Measurements from ENCODE around the gene AUTS2.
"Not testable (repeated sequence)": the region's sequence is repeated elsewhere in the genome, so short reads cannot be mapped to it uniquely, and the experiment has no call there.

Gene AUTS2

GRCh38 chr7:70794962-70795361 is 1196.7 kb downstream of the AUTS2 start:
- DNase-seq (ENCODE audit: low read depth, low spot score): no peak

- no peak for DNase-seq (ENCODE audit: low read depth, low spot score)
Observed at GRCh38 chr7:70795948-70796347, 1197.7 kb downstream of the AUTS2 start.

- DNase-seq (ENCODE audit: low read depth, low spot score): no peak
Observed at GRCh38 chr7:70797109-70797514, 1198.8 kb downstream of the AUTS2 start.

- no peak for DNase-seq (ENCODE audit: low read depth, low spot score)
Observed at GRCh38 chr7:70799841-70800405, 1201.6 kb downstream of the AUTS2 start.

- DNase-seq (ENCODE audit: low read depth, low spot score): no peak
Observed at GRCh38 chr7:70805360-70805759, 1207.1 kb downstream of the AUTS2 start.

GRCh38 chr7:70807650-70808049 is 1209.4 kb downstream of the AUTS2 start:
- DNase-seq (ENCODE audit: low read depth, low spot score): no peak

- DNase-seq (ENCODE audit: low read depth, low spot score): no peak
Observed at GRCh38 chr7:70808876-70809275, 1210.6 kb downstream of the AUTS2 start.

GRCh38 chr7:70810558-70811139 is 1212.4 kb downstream of the AUTS2 start:
- DNase-seq (ENCODE audit: low read depth, low spot score): no peak

- no peak for DNase-seq (ENCODE audit: low read depth, low spot score)
Observed at GRCh38 chr7:70812511-70812910, 1214.2 kb downstream of the AUTS2 start.

- not testable (repeated sequence) for DNase-seq (ENCODE audit: low read depth, low spot score)
Observed at GRCh38 chr7:70822490-70822889, 1224.2 kb downstream of the AUTS2 start.

GRCh38 chr7:70829221-70830059 is 1231.2 kb downstream of the AUTS2 start:
- peak; percentile 12 for DNase-seq (ENCODE audit: low read depth, low spot score)

GRCh38 chr7:70830060-70830395 is 1231.8 kb downstream of the AUTS2 start:
- no peak for DNase-seq (ENCODE audit: low read depth, low spot score)

GRCh38 chr7:70830426-70830825 is 1232.2 kb downstream of the AUTS2 start:
- no peak for DNase-seq (ENCODE audit: low read depth, low spot score)

- DNase-seq (ENCODE audit: low read depth, low spot score): no peak
Observed at GRCh38 chr7:70833726-70834125, 1235.5 kb downstream of the AUTS2 start.

- DNase-seq (ENCODE audit: low read depth, low spot score): no peak
Observed at GRCh38 chr7:70834424-70834823, 1236.1 kb downstream of the AUTS2 start.

- no peak for DNase-seq (ENCODE audit: low read depth, low spot score)
Observed at GRCh38 chr7:70835658-70836057, 1237.4 kb downstream of the AUTS2 start.

GRCh38 chr7:70836279-70836678 is 1238.0 kb downstream of the AUTS2 start:
- no peak for DNase-seq (ENCODE audit: low read depth, low spot score)

GRCh38 chr7:70836946-70837345 is 1238.7 kb downstream of the AUTS2 start:
- DNase-seq (ENCODE audit: low read depth, low spot score): no peak

GRCh38 chr7:70837589-70837988 is 1239.3 kb downstream of the AUTS2 start:
- no peak for DNase-seq (ENCODE audit: low read depth, low spot score)

- no peak for DNase-seq (ENCODE audit: low read depth, low spot score)
Observed at GRCh38 chr7:70838292-70838907, 1240.1 kb downstream of the AUTS2 start.
